ENCODE results near the gene C1orf122.

GRCh38 chr1:37793773-37794371 is 13.7 kb upstream of the C1orf122 start, which contains the start of gene MANEAL:
- no peak for TF ChIP-seq CTCF (IDR thresholded peaks at IDR 0.05; ENCODE audit: insufficient read depth, low read length, poor library complexity, severe bottlenecking)
- TF ChIP-seq EZH2phosphoT487 (conservative IDR thresholded peaks at IDR 0.05; ENCODE audit: low read length), result no peak

Data from SU-DHL-6 (cell line).